ENCODE results near the gene SLC17A9.

- TF ChIP-seq, protein P1, sequence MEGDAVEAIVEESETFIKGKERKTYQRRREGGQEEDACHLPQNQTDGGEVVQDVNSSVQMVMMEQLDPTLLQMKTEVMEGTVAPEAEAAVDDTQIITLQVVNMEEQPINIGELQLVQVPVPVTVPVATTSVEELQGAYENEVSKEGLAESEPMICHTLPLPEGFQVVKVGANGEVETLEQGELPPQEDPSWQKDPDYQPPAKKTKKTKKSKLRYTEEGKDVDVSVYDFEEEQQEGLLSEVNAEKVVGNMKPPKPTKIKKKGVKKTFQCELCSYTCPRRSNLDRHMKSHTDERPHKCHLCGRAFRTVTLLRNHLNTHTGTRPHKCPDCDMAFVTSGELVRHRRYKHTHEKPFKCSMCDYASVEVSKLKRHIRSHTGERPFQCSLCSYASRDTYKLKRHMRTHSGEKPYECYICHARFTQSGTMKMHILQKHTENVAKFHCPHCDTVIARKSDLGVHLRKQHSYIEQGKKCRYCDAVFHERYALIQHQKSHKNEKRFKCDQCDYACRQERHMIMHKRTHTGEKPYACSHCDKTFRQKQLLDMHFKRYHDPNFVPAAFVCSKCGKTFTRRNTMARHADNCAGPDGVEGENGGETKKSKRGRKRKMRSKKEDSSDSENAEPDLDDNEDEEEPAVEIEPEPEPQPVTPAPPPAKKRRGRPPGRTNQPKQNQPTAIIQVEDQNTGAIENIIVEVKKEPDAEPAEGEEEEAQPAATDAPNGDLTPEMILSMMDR (conservative IDR thresholded peaks at IDR 0.05) = no peak
- TF ChIP-seq ZFX (IDR thresholded peaks at IDR 0.05) = no peak
These were observed 18.1 kb downstream of the SLC17A9 start for GRCh38 chr20:62970307-62971210.

Measured in C4-2B (cell line).